Trophoblast cell (in vitro differentiated cells and primary cell): ENCODE data around the gene IL1F10.
A peak's percentile ranks its signal among the peaks of the same experiment; 100 is the strongest.

ENCODE experiments used
- DNase-seq, 2 donors: peaks; one replicate each; pipeline ENCODE4 v3.0.0-alpha.2; 2016
- H2AFZ ChIP-seq: 2 replicates; pipeline ENCODE4 v1.6.1; 2013; ENCODE audit warnings: low read length, moderate library complexity, mild to moderate bottlenecking; ENCODE audit not compliant: insufficient read depth, poor library complexity
- H2AK5ac ChIP-seq: 2 replicates; pipeline ENCODE4 v1.6.1; 2013; ENCODE audit warnings: mild to moderate bottlenecking, low read length
- H2BK120ac ChIP-seq: 2 replicates; pipeline ENCODE4 v1.6.1; 2013; ENCODE audit warnings: low read length, mild to moderate bottlenecking, moderate library complexity; ENCODE audit not compliant: insufficient read depth, poor library complexity
- H2BK12ac ChIP-seq: 2 replicates; pipeline ENCODE4 v1.6.1; 2013; ENCODE audit warnings: mild to moderate bottlenecking, low read length, moderate library complexity
- H2BK5ac ChIP-seq: 2 replicates; pipeline ENCODE4 v1.6.1; 2013; ENCODE audit warnings: low read length, low read depth, moderate library complexity, mild to moderate bottlenecking; ENCODE audit not compliant: poor library complexity
- H3K14ac ChIP-seq: 2 replicates; pipeline ENCODE4 v1.6.1; 2013; ENCODE audit warnings: mild to moderate bottlenecking, low read length
- H3K18ac ChIP-seq: 2 replicates; pipeline ENCODE4 v1.6.1; 2013; ENCODE audit warnings: mild to moderate bottlenecking, low read length
- H3K23ac ChIP-seq: 2 replicates; pipeline ENCODE4 v1.6.1; 2013; ENCODE audit warnings: low read length
- H3K27ac ChIP-seq: 2 replicates; pipeline ENCODE4 v1.5.1; 2013; ENCODE audit warnings: low read depth, mild to moderate bottlenecking, inconsistent platforms, low read length, moderate library complexity
- H3K27me3 ChIP-seq: 2 replicates; pipeline ENCODE4 v1.6.1; 2013; ENCODE audit warnings: inconsistent platforms, mild to moderate bottlenecking, low read length, moderate library complexity; ENCODE audit not compliant: insufficient read depth
- H3K36me3 ChIP-seq, 2 experiments: 1 replicate in 1 of 2; 2 replicates in 1 of 2; pipeline ENCODE4 v1.6.1; 2013; ENCODE audit warnings: low read length in 2 of 2, mild to moderate bottlenecking in 2 of 2, moderate library complexity in 1 of 2; ENCODE audit not compliant: insufficient read depth in 2 of 2, control insufficient read depth in 1 of 2
- H3K4ac ChIP-seq: 2 replicates; pipeline ENCODE4 v1.6.1; 2013; ENCODE audit warnings: low read depth, mild to moderate bottlenecking, low read length, moderate library complexity
- H3K4me1 ChIP-seq, 2 experiments: 1 replicate in 1 of 2; 2 replicates in 1 of 2; pipeline ENCODE4 v1.6.1; 2013; ENCODE audit warnings: low read length in 2 of 2, mild to moderate bottlenecking in 2 of 2, moderate library complexity in 1 of 2; ENCODE audit not compliant: insufficient read depth in 2 of 2, control insufficient read depth in 1 of 2
- H3K4me2 ChIP-seq: 2 replicates; pipeline ENCODE4 v1.6.1; 2013; ENCODE audit warnings: inconsistent platforms, mild to moderate bottlenecking, low read length, moderate library complexity
- H3K4me3 ChIP-seq: 2 replicates; pipeline ENCODE4 v1.5.1; 2013; ENCODE audit warnings: mild to moderate bottlenecking, low read depth, low read length, inconsistent platforms
- H3K79me1 ChIP-seq: one replicate; pipeline ENCODE4 v1.6.1; 2013; ENCODE audit warnings: low read length
- H3K79me2 ChIP-seq: 2 replicates; pipeline ENCODE4 v1.6.1; 2013; ENCODE audit warnings: low read length, mild to moderate bottlenecking; ENCODE audit not compliant: control insufficient read depth, insufficient read depth, poor library complexity
- H3K9ac ChIP-seq: 2 replicates; pipeline ENCODE4 v1.6.1; 2013; ENCODE audit warnings: mild to moderate bottlenecking, low read length
- H3K9me3 ChIP-seq: 2 replicates; pipeline ENCODE4 v1.6.1; 2013; ENCODE audit warnings: low read depth, mild to moderate bottlenecking, control low read depth, inconsistent platforms, low read length; ENCODE audit not compliant: insufficient read depth
- H4K12ac ChIP-seq: 2 replicates; pipeline ENCODE4 v1.6.1; 2013; ENCODE audit warnings: low read depth, mild to moderate bottlenecking, low read length, moderate library complexity
- H4K8ac ChIP-seq: 2 replicates; pipeline ENCODE4 v1.6.1; 2013; ENCODE audit warnings: low read depth, mild to moderate bottlenecking, low read length, moderate library complexity
- H4K91ac ChIP-seq: one replicate; pipeline ENCODE4 v1.6.1; 2013; ENCODE audit warnings: low read depth, mild to moderate bottlenecking, low read length, moderate library complexity
- WGBS: extraction: QIAGEN DNeasy Blood & Tissue Kit; methylation state at CpG from one replicate; pipeline ENCODE4 v1.1.7; 2013; ENCODE audit warnings: missing lambda C conversion rate; ENCODE audit not compliant: insufficient read length, insufficient coverage; ENCODE audit errors: extremely low coverage; 5-methylcytosine and 5-hydroxymethylcytosine counted together

Gene IL1F10

GRCh38 chr2:113103277-113103676 is 35.5 kb downstream of the IL1F10 start:
- Histone ChIP-seq H3K9me3 (peaks cover 7% of the 10 kb centered on the region), H3K4me2 (no peak overlapping the region), H3K79me1 (no peaks in the 10 kb centered on the region), H2AFZ (no peak overlapping the region), H4K91ac (no peak overlapping the region), H3K4me3 (no peak overlapping the region), H3K18ac (no peak overlapping the region), H3K4me1 (no peaks in the 10 kb centered on the region), H2BK12ac (no peak overlapping the region), H2BK120ac (no peak overlapping the region), H3K79me2 (no peaks in the 10 kb centered on the region), H3K27ac (no peak overlapping the region), H2AK5ac (no peak overlapping the region), H3K36me3 (no peaks in the 10 kb centered on the region), H4K12ac (no peak overlapping the region), H3K14ac (no peak overlapping the region), H4K8ac (no peak overlapping the region), H3K27me3 (no peaks in the 10 kb centered on the region), H2BK5ac (no peak overlapping the region), H3K23ac (no peak overlapping the region), H3K9ac (no peak overlapping the region), H3K4ac (no peak overlapping the region)
- no peak for DNase-seq
- WGBS, result no CpG with 5 or more reads among the region's 4 CpGs

- no peak overlapping the region for H2BK120ac ChIP-seq
- no peaks in the 10 kb centered on the region for H3K27me3 ChIP-seq
- no peak overlapping the region for H3K4me3 ChIP-seq
- H3K4me1 ChIP-seq, result no peaks in the 10 kb centered on the region
- WGBS, result no CpG with 5 or more reads among the region's 3 CpGs
- DNase-seq, result peak in 1 of 2 donors; percentile 18
- H2BK5ac ChIP-seq, result no peak overlapping the region
- H3K9ac ChIP-seq, result no peak overlapping the region
- no peak overlapping the region for H3K18ac ChIP-seq
- H3K36me3 ChIP-seq, result no peaks in the 10 kb centered on the region
- no peak overlapping the region for H4K91ac ChIP-seq
- no peak overlapping the region for H3K4ac ChIP-seq
- no peak overlapping the region for H4K12ac ChIP-seq
- no peak overlapping the region for H2AFZ ChIP-seq
- H3K27ac ChIP-seq, result no peak overlapping the region
- no peak overlapping the region for H3K23ac ChIP-seq
- H3K79me2 ChIP-seq, result no peaks in the 10 kb centered on the region
- H3K79me1 ChIP-seq, result no peaks in the 10 kb centered on the region
- no peak overlapping the region for H3K4me2 ChIP-seq
- H2AK5ac ChIP-seq, result no peak overlapping the region
- no peak overlapping the region for H2BK12ac ChIP-seq
- no peak overlapping the region for H3K14ac ChIP-seq
- H3K9me3 ChIP-seq, result peaks cover 4% of the 10 kb centered on the region
- H4K8ac ChIP-seq, result no peak overlapping the region
These were observed 36.4 kb downstream of the IL1F10 start for GRCh38 chr2:113104054-113104611.

- H3K23ac ChIP-seq, result no peak overlapping the region
- no peak overlapping the region for H4K12ac ChIP-seq
- H4K91ac ChIP-seq, result no peak overlapping the region
- no peak overlapping the region for H3K18ac ChIP-seq
- H3K27ac ChIP-seq, result no peak overlapping the region
- H3K79me2 ChIP-seq, result no peaks in the 10 kb centered on the region
- no peaks in the 10 kb centered on the region for H3K27me3 ChIP-seq
- no CpG with 5 or more reads among the region's 6 CpGs for WGBS
- H2AK5ac ChIP-seq, result no peak overlapping the region
- H3K9me3 ChIP-seq, result peaks cover 3% of the 10 kb centered on the region
- H3K4me3 ChIP-seq, result no peak overlapping the region
- no peak overlapping the region for H3K14ac ChIP-seq
- no peaks in the 10 kb centered on the region for H3K36me3 ChIP-seq
- no peak overlapping the region for H2BK5ac ChIP-seq
- H3K9ac ChIP-seq, result no peak overlapping the region
- no peak overlapping the region for H2BK12ac ChIP-seq
- no peak overlapping the region for H3K4ac ChIP-seq
- H4K8ac ChIP-seq, result no peak overlapping the region
- H3K79me1 ChIP-seq, result no peaks in the 10 kb centered on the region
- no peak overlapping the region for H3K4me2 ChIP-seq
- DNase-seq, result peak; percentile 47 to 60
- H3K4me1 ChIP-seq, result no peaks in the 10 kb centered on the region
- H2AFZ ChIP-seq, result no peak overlapping the region
- no peak overlapping the region for H2BK120ac ChIP-seq
These were observed 37.4 kb downstream of the IL1F10 start for GRCh38 chr2:113105047-113105785.

GRCh38 chr2:113111121-113111520 is 43.4 kb downstream of the IL1F10 start:
- Histone ChIP-seq H2BK5ac (no peak overlapping the region), H2AFZ (no peak overlapping the region), H4K8ac (no peak overlapping the region), H2BK12ac (no peak overlapping the region), H2BK120ac (no peak overlapping the region), H3K4me2 (no peak overlapping the region), H4K91ac (no peak overlapping the region), H3K27ac (no peak overlapping the region), H3K9ac (no peak overlapping the region), H3K79me2 (no peaks in the 10 kb centered on the region), H3K36me3 (no peaks in the 10 kb centered on the region), H3K4me1 (no peaks in the 10 kb centered on the region), H4K12ac (no peak overlapping the region), H3K23ac (no peak overlapping the region), H3K79me1 (no peaks in the 10 kb centered on the region), H3K18ac (no peak overlapping the region), H2AK5ac (no peak overlapping the region), H3K4me3 (no peak overlapping the region), H3K9me3 (no peaks in the 10 kb centered on the region), H3K27me3 (no peaks in the 10 kb centered on the region), H3K4ac (no peak overlapping the region), H3K14ac (no peak overlapping the region)
- no CpG with 5 or more reads among the region's 3 CpGs for WGBS
- no peak for DNase-seq
